ENCODE data around the gene KANK3.
"Not testable (repeated sequence)": the region's sequence is repeated elsewhere in the genome, so short reads cannot be mapped to it uniquely, and the experiment has no call there.

Gene KANK3

DNA sequence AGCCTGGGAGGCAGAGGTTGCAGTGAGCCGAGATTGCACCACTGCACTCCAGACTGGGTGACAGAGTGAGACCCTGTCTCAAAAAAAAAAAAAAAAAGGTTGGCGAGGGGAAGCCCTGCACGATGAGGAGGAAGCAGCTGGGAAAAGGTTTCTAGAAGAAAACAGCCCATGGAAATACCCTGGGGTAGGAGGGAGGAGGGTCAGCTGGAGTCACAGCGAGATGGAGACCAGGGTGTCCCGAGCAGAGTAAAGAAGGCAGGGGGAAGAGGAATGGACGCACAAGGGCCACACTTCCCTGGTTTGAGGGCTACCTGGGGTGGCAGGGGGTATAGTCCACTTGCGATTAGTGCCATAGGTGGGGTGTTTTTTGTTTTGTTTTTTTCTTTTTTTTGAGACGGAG, 6.4 kb downstream of the KANK3 start:
- DNase-seq, result no peak

DNA sequence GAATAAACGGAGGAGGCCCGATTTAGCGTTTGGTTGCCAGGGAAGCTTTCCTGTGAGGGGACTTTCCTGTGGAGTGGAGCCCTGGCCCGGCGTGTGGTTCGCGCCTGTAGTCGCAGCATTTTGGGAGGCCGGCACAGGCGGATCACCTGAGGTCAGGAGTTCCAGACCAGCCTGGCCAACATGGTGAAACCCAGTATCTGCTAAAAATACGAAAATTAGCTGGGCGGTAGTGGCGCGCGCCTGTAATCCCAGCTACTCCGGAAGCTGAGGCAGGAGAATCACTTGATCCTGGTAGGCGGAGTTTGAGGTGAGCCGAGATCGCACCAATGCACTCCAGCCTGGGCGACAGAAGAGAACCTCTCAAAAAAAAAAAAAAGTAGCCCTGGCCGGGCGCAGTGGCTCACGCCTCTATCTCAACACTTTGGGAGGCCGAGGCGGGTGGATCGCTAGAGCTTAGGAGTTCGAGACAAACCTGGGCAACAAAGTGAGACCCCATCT, 6.9 kb downstream of the KANK3 start:
- peak in 1 of 2 experiments; percentile 46 for DNase-seq

DNA sequence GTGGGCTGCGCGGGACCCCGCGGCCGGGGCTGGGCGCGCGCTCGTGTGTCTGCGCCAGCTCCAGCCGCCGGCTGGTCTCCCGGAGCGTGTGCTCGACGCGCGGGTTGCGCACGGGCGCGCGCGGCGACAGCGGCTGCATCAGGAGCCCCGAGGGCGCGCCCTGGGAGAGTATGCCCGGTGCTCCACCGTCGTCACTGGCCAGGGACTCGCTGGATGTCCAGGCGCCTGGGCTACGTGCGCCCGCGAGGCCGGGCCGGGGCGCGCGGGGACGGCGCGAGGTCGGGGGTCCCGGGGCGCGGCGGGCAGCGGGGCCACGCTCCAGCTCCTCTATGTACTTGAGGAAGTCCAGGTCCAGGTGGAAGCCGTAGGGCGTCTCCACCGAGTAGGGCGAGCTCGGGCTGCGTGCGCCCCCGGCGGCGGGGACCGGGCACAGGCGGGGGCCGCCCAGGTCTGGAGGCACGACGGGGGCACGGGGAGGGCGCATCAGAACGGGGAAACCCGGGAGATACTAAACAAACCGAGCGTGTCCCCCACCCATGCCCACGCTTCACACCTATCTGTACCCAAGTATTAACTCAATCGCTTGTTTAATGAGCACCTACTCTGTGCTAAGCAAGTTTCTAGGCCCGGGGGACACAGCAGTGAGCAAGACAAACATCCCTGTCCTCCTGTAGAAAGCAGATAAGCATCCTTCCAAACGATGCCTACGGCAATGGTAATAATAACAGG, 7.6 kb downstream of the KANK3 start:
- DNase-seq, result peak; percentile 51 to 66

DNA sequence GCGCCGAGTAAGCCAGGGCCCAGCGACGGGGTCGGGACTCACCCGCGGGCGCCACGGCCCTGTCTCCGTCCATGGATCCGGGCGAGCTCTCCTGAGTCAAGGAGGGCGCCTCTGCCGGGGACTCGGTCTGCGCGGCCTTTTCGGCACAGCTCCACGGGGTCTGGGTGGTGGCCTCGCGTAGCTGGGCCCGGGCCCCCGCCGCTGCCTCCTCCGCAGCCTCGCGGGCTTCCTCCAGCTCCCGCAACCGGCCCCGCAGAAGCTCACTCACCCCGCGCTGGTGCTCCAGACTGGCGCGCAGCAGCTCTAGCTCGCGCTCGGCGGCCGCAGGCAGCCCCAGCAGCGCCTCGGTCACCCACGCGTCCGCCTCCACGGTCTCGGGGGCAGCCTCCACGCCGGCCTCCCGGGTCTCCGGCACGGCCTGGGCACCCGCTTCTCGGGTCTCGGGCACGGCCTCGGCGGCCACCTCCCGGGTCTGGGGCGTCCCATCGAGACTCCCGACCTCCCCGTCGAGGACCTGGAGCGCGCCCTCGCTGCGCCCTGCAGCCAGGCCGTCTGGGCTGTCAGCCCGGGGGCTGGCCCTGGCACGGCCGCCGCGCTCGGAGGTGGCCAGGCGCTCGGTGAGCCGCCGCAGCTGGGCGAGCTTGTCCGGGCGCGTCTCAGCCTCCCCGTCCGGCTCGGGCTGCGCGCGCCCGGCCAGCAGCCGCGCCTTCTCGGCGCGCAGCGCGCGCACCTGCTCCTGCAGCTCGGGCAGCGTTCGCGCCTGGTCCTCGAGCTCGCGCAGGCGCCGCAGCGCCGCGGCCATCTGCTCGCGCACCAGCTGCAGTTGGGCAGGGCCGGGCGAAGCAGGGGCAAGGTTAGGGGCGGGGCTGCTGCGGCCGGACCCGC, 8.4 kb downstream of the KANK3 start:
- DNase-seq, result peak; percentile 66 to 87

DNA sequence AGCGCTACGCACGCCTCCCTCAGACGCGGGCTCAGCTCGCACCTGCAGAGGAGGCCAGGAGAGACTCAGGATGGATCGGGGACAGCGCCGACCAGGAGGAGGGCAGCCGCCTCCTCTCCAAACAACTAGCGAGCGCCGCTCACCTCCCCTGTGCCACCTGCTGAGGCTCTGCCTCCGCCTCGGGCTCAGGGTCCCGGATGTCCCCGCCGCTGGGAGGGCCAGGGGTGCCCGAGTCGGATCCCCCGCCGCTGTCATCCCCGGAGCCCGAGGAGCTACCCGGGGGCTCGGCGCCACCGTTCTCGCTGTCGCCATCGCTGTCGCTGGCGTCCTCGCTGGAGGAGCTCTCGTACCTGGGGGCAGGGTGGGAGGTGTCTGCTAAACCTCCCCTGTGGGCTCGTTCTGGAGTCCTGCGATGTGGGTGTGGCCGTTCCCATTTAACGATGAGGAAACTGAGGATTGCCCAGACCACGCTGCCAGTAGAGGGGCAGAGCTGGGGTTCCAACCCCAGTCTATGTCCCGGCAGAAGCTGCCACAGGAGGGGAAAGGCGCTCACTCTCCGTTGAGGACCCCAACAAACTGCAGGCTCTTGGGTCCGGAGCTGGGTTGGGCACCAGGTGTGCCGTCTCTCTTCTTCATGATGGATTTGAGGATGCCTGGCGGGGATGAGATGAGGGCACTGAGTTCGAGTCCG, 9.2 kb downstream of the KANK3 start:
- DNase-seq, result no peak

DNA sequence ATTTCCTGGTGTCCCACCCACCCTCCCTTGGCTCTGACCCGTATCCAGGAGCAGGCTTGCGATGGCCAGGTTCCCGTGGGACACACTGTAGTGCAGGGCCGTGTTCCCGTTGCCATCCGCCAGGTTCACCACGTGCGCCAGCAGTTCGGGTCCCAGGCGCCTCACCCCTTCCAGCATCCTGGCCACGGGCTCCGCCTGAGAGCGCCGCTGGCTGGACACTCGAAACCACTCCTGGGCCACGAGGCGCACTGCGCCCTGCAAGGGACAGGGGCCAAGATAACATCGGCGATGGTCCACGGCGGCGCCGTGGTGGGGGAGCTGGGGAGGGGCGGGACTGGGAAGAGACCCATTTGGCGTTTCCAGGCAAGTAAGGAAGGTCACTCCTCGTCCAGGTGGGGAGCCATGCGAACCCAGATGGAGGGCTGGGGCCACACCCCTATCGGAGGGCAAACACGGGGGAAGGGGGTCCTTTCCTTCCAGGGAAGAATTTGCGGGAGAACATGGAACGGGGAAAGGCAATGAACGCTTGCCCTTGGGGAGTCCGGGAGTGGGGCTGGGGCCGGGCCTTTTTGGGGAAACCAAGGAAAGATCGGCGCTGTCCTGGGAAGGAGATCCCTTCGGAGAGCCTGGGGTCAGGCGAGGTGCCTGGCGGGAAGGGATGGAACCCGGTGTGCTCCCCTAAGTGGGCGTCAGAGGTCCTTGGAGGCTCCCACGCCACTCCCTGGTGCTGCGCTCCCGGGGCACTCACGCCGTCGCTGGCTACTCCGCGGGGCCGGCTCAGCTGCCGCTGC, 9.9 kb downstream of the KANK3 start:
- DNase-seq, result peak in 1 of 2 experiments; percentile 22

DNA sequence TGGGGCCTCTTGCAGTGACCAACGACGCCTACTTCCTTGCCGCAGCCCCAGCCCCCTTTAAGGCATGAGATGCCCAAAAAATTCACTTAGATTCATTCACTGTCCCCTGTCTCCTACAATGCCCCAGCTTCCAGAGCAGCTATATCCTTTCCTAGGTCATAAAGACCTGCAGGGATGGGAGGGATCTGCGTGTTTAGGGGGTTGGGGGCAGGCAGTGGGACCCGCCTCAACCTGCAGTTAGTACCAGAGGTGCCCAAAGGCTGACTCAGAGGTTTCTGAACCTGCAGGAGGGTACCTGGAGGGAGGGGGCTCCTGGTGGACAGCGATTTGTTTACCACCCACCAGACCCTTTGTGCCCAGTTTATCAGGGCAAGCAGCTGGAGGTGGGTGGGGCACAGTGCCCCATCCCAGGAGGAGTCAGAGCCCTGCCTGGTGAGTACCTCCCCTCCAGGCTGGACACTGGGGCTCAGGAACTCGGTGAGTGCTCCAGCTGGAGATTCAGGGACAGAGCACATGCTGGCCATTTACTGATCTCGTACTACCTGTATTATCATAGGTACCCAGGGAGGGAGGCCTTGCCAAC, 11.7 kb downstream of the KANK3 start:
- DNase-seq, result no peak

DNA sequence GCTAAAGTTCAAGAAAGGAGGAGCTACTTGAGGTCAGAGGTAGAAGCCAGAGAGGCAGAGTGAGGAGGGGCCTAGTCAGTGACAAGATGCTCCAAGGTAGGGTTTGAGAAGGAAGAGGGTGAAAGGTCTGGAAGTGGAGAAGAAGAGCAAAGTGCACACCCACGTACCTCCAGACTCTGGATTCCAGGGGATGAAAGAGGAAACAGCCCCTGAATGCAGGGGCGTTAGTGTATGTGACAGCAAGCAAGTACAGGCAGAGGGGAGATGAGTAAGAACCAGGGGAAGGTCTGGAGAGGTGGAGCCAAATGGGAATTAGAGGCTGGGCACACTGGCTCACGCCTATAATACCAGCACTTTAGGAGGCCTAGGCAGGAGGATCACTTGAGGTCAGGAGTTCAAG, 13.1 kb downstream of the KANK3 start:
- no peak for DNase-seq

DNA sequence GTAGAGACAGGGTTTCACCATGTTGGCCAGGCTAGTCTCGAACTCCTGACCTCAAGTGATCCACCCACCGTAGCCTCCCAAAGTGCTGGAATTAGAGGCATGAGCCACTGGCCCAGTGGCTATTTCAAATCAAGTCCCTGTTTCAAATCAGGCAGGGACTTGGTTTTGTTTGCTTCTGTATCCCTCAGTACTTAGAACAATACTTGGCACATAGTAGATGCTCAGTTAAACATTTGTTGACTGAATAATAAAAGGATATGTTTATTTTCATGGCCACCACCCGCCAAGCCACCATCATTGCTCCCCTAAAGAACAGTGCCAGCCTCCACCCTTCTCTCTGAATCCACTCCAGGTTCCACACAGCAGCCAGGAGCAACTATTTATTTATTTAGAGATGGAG, 17.6 kb downstream of the KANK3 start:
- DNase-seq, result no peak

DNA sequence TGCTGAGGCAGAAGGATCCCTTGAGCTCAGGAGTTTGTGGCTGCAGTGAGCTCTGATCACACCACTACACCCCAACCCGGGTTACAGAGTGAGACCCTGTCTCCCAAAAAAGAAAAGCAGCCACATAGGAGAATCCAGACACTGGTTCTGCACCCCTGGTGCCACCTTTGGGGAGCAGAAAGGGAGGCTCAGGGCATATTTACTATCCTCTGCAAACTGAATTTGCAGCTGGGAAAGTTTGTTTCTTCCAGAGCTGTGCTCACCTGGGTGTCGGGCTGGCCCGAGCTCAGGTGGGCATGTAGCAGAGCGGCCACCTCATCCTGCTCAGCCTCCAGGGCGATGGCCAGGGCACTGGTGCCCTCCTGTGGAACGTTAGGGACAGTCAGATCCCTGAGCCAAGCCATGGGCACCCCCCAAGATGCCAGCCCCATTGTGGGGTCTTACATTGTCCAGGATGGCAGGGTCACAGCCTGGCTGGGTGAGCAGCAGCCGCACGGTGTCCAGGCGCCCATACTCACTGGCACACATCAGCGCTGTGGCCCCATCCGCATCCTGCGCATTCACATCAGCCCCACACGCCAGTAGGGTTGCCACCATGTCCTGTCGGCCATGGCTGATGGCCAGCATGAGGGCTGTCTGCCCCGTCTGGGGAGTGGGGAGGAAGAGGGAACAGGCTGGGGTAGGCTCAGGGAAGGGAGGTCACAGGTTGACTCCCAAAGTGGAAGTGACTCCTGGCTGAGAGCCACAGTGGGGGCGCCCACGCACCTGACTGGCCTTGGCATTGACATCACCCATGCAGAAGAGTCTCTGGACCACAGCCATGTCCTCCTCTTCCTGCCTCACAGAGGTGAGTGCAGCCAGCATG, 18.6 kb downstream of the KANK3 start:
- peak in 1 of 2 experiments; percentile 17 for DNase-seq

DNA sequence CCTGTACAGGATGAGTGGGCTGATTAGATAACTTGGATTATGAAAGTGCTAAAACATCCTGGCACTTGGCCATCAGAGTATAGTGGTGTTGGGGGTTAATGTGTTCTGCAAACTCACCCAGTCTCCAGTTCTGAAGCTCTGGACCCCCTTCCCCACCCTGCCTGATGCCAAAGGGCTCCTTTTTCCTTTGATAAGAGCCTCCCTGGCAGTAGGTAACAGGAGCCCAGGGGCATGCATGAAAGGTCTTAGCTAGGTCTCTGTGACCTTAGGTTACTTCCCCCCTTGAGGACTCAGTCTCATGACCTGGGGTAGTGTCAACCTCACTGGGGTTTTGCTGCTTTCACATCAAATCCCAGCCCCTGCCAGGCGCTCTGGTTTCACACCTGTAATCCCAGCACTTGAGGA, 19.3 kb downstream of the KANK3 start:
- no peak for DNase-seq

DNA sequence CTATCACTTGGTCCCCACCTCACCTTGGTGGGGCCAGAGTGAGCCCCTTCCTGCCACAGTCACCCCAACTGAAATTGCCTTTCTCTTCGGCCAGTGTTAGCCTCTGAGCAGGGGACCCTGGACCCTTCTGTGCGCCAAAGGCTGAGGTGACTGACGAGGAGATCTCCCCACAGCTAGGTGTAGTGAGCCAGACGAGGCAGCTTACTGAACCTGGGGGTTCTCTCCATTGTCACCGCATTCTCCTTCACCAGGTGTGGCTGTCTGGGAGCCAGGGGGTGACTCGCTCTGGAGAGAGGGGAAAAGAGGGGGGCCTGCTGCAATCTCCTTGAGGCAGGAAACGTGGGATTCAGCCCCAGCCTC, 20.4 kb downstream of the KANK3 start:
- no peak for DNase-seq

DNA sequence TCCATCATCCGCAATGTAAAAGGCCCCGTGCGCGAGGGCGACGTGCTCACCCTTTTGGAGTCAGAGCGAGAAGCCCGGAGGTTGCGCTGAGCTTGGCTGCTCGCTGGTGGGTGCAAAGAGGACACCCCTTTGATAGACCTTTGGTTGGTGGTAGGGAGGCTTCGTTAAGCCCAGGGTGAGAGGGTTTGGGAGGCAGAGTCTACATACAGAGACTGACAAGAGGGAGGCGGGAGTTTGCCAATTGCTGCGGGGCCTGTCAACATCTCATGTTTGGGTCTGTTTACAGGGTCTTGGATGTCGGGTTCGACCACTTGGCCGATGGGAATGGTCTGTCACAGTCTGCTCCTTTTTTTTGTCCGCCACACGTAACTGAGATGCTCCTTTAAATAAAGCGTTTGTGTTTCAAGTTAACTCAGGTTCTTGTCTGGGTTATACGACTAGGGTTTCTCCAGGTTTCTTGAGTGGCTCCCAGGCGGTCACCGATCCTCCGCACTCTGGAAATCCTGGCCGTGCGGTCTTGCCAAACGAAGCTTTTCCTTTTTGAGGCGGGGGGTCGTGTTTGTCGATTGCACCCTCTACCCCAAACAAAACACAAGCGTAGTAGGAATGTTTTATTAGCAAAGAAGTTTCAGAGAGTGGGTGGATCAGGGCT, 20.9 kb downstream of the KANK3 start:
- no peak for DNase-seq

DNA sequence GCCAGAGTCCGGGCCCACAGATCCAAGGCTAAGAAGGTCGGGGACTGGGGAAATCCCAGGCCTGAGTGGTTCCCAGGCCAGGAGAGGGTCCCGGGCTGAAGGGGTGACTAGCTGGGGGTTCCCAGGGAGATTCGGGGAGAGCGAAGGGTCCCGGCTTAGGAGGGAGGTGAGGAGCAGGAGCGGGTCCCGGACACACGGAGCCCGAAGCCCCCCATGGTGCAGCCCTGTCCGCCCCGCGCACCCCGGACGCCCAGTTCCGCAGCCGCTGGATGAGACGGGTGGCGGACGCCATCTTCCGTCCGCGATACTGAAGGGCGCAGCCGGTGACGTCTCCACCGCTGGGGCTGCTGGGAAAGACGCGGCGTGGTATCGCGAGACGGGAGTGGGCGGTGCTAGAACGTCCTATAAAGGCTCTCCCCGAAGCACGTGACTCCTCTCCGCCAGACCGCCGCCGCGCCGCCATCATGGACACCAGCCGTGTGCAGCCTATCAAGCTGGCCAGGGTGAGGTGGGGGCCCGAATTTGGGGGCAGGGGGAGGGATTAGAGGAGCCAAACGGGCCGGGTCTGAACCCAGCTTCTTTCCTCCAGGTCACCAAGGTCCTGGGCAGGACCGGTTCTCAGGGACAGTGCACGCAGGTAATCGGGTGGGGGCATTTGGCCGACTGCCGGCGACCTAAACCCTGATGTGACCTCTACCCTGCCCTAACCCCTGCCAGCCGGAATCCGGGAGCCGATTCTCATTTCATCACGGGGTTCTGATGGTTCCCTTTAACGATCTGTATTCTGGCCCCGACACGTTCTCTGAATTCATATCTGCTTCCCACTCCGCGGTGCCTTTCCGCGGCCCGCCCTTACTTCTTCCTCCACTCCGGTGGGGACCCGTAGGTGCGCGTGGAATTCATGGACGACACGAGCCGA, 21.7 kb downstream of the KANK3 start, which contains the start of the genes NDUFA7 and RPS28:
TSS of gene NDUFA7 (minus strand) at position 309 of the 919 bp plus-strand sequence. CDS start at position 292, 17 bp downstream.
TSS of gene RPS28 (plus strand) at position 430 of the 919 bp plus-strand sequence. CDS start at position 465, 35 bp downstream.
- peak; percentile 92 to 96 for DNase-seq

DNA sequence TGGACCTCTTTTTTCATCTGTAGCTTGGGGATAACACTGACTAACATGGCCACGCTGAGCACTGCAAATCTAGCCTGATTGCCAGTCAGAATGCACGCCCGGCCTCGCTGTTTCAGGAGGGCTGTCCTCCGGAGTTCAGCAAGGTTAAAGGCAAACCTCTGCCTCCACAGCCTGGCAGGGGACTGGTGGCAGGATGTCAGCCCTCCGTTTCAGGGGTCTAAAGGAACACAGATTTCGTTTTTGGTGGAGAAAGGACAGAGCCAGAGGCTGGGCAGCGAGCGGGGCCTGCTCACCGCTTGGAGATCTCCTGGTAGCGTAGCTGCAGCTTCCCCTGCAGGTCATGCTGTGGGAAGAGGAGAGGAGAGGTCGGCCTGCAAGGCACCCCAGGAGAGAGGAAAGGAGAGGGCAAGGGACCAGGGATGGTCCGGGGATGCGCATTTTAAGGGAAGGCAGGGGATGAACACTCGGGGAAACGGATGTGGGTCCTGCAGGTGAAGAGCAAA, 22.4 kb downstream of the KANK3 start:
- no peak for DNase-seq

DNA sequence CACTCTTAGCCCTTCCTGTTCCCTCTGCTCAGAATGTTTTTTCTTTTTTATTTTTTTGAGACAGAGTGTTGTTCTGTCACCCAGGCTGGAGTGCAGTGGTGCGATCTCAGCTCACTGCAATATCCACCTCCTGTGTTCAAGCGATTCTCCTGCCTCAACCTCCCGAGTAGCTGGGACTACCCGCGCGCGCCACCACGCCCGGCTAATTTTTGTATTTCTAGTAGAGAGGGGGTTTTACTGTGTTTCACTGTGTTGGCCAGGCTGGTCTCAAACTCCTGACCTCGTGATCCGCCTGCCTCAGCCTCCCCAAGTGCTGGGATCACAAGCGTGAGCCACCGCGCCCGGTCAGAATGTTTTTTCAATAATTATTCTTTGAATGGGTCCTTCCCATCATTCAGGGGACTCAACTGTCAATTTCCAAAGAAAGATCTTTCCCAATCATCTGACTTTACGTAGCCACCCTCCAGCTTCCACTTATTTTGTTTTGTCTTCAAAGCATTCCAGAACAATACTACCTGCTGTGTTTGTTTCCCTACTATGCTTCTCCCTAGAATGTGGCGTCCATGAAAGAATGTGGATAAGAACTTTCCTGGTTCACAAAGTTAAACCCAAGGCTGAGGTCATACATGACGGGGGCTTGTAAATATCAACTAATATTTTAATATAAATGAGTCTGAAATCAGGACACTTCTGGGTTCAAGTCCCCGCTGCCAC, 23.1 kb downstream of the KANK3 start:
- no peak for DNase-seq

DNA sequence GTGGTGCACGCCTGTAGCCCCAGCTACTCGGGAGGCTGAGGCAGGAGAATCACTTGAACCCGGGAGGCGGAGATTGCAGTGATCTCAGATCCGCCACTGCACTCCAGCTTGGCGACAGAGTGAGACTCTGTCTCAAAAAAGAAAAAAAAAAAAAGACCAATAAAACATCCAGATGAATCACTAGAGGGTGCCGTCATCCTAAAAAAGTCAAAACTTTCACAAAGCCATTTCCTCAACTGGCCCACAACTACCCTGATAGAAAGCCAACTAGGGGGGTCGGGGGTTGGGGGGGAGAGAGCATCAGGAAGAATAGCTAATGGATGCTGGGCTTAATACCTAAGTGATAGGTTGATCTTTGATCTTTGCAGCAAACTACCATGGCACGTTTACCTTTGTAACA, 24.2 kb downstream of the KANK3 start:
- not testable (repeated sequence) for DNase-seq

Data from NCI-H524 (cell line).